Measurements from ENCODE around the gene RFC4.

DNA sequence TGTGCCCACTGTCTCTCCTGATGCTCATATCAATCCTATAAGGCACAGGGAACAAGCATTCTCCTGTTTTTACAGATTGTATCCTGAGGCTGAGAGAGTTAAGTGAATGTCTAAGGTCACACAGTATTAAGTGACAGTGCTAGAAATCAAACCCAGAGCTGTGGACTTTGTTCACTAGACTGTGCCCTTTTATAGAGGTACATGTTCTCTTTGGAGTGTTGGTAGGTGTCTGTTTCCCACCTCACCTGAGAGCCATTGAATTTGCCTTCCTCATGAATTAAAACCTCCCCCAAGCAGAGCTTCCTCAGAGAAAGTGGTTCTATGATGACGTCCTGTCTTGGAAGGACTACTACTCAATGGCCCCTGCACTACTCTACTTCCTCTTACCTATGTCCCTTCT, 48.7 kb upstream of the RFC4 start:
- TF ChIP-seq CTCF (IDR thresholded peaks at IDR 0.05) = no peak
- TF ChIP-seq POLR2A (IDR thresholded peaks at IDR 0.05) = no peak
